ENCODE measurements around the gene ADCYAP1.

DNA sequence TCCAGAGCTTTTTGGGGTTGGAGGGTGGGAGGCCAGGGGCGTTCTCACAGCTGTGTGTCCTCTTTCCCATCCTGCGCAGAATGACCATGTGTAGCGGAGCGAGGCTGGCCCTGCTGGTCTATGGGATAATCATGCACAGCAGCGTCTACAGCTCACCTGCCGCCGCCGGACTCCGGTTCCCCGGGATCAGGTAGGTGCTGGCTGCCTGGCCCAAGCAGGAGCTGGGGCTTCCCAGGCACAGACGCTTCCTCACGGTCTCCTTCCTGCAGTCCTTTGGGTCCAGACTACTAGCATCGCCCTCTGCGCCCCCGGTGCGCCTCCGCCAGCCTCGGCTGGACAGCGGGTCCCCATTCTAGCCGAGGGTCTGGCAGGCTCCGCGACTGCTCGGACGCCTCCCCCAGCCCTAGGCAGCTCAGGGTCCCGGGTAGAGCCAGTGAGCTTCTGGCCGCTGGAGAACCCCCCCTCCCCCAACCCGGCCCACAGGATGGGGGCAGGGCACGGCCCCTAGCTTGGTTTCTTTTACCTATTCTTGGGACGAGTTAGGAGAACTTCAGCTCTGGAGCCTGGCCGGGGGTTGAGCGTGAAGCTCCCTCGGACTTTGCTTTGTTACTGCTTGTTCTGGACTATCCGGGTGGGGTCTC is 756 bp downstream of the ADCYAP1 start:
- TF ChIP-seq CTCF (conservative IDR thresholded peaks at IDR 0.05; ENCODE audit: low read depth, low read length), result no peak
- no peak for TF ChIP-seq EZH2 (IDR thresholded peaks at IDR 0.05; ENCODE audit: low read length, unreplicated experiment)

All from PC-3 (cell line).